ENCODE measurements around the gene TIGIT. TPM values are rescaled to one million over a fixed set of nuclear protein-coding genes. Genes with fewer than 3 reads are reported as not detected.

TIGIT gene
- total and polyA plus RNA-seq, 2 donors (not counting 1 experiment from before 2014, with no cell fraction given) = 2.5 to 4.6 TPM

DNA sequence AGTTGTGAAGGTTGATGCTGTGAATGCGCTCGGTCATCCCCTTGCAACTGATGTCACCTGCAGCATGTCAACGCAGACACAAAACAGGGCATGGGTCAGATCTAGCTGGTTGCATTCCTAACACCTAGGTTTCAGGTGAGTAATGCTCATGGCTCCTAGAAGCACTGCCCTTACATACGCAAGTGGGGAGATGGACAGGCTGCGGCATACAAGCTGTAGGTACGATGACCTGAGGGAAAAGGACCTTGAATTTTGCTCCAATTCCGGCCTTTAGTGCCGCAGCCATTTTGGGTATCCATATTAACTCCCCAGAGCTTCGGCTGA is 58.0 kb downstream of the TIGIT start:
- Mint-ChIP-seq H3K4me1 (no peaks in the 10 kb centered on the region), H3K4me3 (no peak overlapping the region), H3K9me3 (ENCODE audit: insufficient read depth) (no peaks in the 10 kb centered on the region), H3K27me3 (no peaks in the 10 kb centered on the region), H3K27ac (no peak overlapping the region)
- Histone ChIP-seq H3K36me3 (replicated peaks in 1 of 2; ENCODE audit: control extremely low read depth in 1 of 2, control insufficient read depth in 1 of 2, extremely low read depth in 1 of 2, insufficient read depth in 2 of 2, low read length in 1 of 2) (peaks cover 3 to 40% of the 10 kb centered on the region in 2 experiments), H3K4me1 (ENCODE audit: control insufficient read depth in 2 of 2, insufficient read depth in 2 of 2, low read length in 2 of 2) (no peaks in the 10 kb centered on the region), H3K79me2 (ENCODE audit: control insufficient read depth, insufficient read depth, low read length) (no peaks in the 10 kb centered on the region), H3K27me3 (replicated peaks in 1 of 4; ENCODE audit: control extremely low read depth in 1 of 4, control insufficient read depth in 3 of 4, insufficient read depth in 4 of 4, low read length in 3 of 4) (no peaks in the 10 kb centered on the region), H2AFZ (ENCODE audit: insufficient read depth, low read depth, low read length, poor library complexity, severe bottlenecking) (no peak overlapping the region), H3K4me2 (replicated peaks; ENCODE audit: low read depth, low read length, poor library complexity, severe bottlenecking) (no peak overlapping the region), H3K27ac (ENCODE audit: low read length in 2 of 2) (no peak overlapping the region), H3K9me3 (ENCODE audit: control extremely low read depth in 1 of 3, control insufficient read depth in 2 of 3, insufficient read depth in 1 of 3, low read length in 2 of 3) (peaks cover 0 to 9% (median 0%) of the 10 kb centered on the region in 3 donors), H4K20me1 (ENCODE audit: control insufficient read depth, insufficient read depth, low read length, poor library complexity, severe bottlenecking) (no peaks in the 10 kb centered on the region), H3K9ac (ENCODE audit: low read length) (no peak overlapping the region), H3K4me3 (ENCODE audit: control extremely low read depth in 1 of 5, extremely low read depth in 1 of 5, insufficient read depth in 1 of 5, low read depth in 2 of 5, low read length in 4 of 5) (no peak overlapping the region)
- ChIA-PET CTCF (interaction anchor here (0.5 kb wide), 1 partner anchor 8 kb away, joined by 4 read pairs; no protein-coding TSS in a partner anchor), POLR2A (no interaction called here)
- intact Hi-C loops (cut with micrococcal nuclease) = no loop called here
- ATAC-seq (ENCODE audit: low read depth) (no peak), DNase-seq (no peak)
- TF ChIP-seq, protein P1, sequence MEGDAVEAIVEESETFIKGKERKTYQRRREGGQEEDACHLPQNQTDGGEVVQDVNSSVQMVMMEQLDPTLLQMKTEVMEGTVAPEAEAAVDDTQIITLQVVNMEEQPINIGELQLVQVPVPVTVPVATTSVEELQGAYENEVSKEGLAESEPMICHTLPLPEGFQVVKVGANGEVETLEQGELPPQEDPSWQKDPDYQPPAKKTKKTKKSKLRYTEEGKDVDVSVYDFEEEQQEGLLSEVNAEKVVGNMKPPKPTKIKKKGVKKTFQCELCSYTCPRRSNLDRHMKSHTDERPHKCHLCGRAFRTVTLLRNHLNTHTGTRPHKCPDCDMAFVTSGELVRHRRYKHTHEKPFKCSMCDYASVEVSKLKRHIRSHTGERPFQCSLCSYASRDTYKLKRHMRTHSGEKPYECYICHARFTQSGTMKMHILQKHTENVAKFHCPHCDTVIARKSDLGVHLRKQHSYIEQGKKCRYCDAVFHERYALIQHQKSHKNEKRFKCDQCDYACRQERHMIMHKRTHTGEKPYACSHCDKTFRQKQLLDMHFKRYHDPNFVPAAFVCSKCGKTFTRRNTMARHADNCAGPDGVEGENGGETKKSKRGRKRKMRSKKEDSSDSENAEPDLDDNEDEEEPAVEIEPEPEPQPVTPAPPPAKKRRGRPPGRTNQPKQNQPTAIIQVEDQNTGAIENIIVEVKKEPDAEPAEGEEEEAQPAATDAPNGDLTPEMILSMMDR (IDR thresholded peaks at IDR 0.05) = no peak
- TF ChIP-seq EZH2 (IDR thresholded peaks at IDR 0.05; ENCODE audit: borderline replicate concordance, insufficient read depth, low read depth, low read length, poor library complexity, severe bottlenecking) = no peak
- 96% methylated on average over 5 of the region's 9 CpGs for WGBS (ENCODE audit: insufficient coverage)

DNA sequence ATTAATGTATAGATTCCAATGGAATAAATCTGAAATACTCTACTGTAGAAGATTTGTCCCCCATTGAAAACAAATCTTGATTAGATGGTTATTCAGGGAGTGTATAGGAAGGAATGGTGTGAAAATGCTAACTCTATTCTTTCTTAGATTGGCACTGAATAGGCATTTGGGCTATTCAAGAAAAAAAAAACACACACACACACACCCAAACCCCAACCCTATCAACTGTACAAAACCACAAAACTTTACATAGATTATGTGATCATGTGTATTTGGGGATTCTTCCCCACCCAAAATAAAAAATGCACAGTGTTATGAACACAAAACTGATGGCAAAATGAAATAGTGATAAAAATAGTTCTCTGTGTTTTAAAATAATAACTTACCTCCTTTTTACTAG is 61.8 kb downstream of the TIGIT start:
- H2AFZ ChIP-seq (ENCODE audit: insufficient read depth, low read depth, low read length, poor library complexity, severe bottlenecking) = no peak overlapping the region
- no peak for ATAC-seq (ENCODE audit: low read depth)
- Mint-ChIP-seq H3K27me3 (no peaks in the 10 kb centered on the region), H3K4me3 (no peak overlapping the region), H3K9me3 (ENCODE audit: insufficient read depth) (no peaks in the 10 kb centered on the region), H3K4me1 (no peaks in the 10 kb centered on the region), H3K27ac (no peak overlapping the region)
- ChIA-PET CTCF (interaction anchor here (0.6 kb wide), 1 partner anchor 840 kb away, joined by 3 read pairs; the partner anchor contains the start of gene SPICE1), POLR2A (no interaction called here)
- no peak overlapping the region for H3K9ac ChIP-seq (ENCODE audit: low read length)
- no peaks in the 10 kb centered on the region for H3K4me1 ChIP-seq (ENCODE audit: control insufficient read depth in 2 of 2, insufficient read depth in 2 of 2, low read length in 2 of 2)
- H3K79me2 ChIP-seq (ENCODE audit: control insufficient read depth, insufficient read depth, low read length) = no peaks in the 10 kb centered on the region
- no peak overlapping the region for H3K27ac ChIP-seq (ENCODE audit: low read length in 2 of 2)
- intact Hi-C loops (cut with micrococcal nuclease) = no loop called here
- H4K20me1 ChIP-seq (ENCODE audit: control insufficient read depth, insufficient read depth, low read length, poor library complexity, severe bottlenecking) = no peaks in the 10 kb centered on the region
- H3K4me3 ChIP-seq (ENCODE audit: control extremely low read depth in 1 of 5, extremely low read depth in 1 of 5, insufficient read depth in 1 of 5, low read depth in 2 of 5, low read length in 4 of 5) = no peak overlapping the region
- DNase-seq = no peak
- H3K4me2 ChIP-seq (replicated peaks; ENCODE audit: low read depth, low read length, poor library complexity, severe bottlenecking) = no peak overlapping the region
- TF ChIP-seq, protein P1 (IDR thresholded peaks at IDR 0.05) = no peak
- peaks cover 0 to 9% (median 0%) of the 10 kb centered on the region in 3 donors for H3K9me3 ChIP-seq (ENCODE audit: control extremely low read depth in 1 of 3, control insufficient read depth in 2 of 3, insufficient read depth in 1 of 3, low read length in 2 of 3)
- no peaks in the 10 kb centered on the region for H3K27me3 ChIP-seq (replicated peaks in 1 of 4; ENCODE audit: control extremely low read depth in 1 of 4, control insufficient read depth in 3 of 4, insufficient read depth in 4 of 4, low read length in 3 of 4)
- H3K36me3 ChIP-seq (replicated peaks in 1 of 2; ENCODE audit: control extremely low read depth in 1 of 2, control insufficient read depth in 1 of 2, extremely low read depth in 1 of 2, insufficient read depth in 2 of 2, low read length in 1 of 2) = peaks cover 0 to 15% of the 10 kb centered on the region in 2 experiments
